Neural cell (in vitro differentiated cells): ENCODE results near the gene HDAC9. TPM values are rescaled to one million over a fixed set of nuclear protein-coding genes. Genes with fewer than 3 reads are reported as not detected.

Source experiments
- H2AFZ ChIP-seq: fragments of 200-600, 300-800 bp; sonication (generic), shearing (Covaris generic); 2 replicates; pipeline ENCODE4 v1.6.0; 2014; ENCODE audit warnings: low read depth, mild to moderate bottlenecking, antibody characterized with exemption, low read length, moderate library complexity
- H3F3A ChIP-seq: fragments of 200-600 bp; shearing (Covaris generic); 2 replicates; pipeline ENCODE4 v1.6.1; 2016; ENCODE audit warnings: mild to moderate bottlenecking, moderate library complexity, mixed read lengths, antibody characterized with exemption, low read length; ENCODE audit not compliant: insufficient read depth, poor library complexity, severe bottlenecking
- H3K27ac ChIP-seq: fragments of 200-600, 300-800 bp; sonication (generic), shearing (Covaris generic); 2 replicates; pipeline ENCODE4 v1.5.1; 2014; ENCODE audit warnings: mild to moderate bottlenecking, low read length, moderate library complexity
- H3K27me3 ChIP-seq: fragments of 300-800, 200-600 bp; sonication (generic), shearing (Covaris generic); 2 replicates; pipeline ENCODE4 v1.6.0; 2014; ENCODE audit warnings: mild to moderate bottlenecking, low read depth, low read length, moderate library complexity; ENCODE audit not compliant: insufficient read depth
- H3K36me3 ChIP-seq: fragments of 300-800, 200-600 bp; sonication (generic), shearing (Covaris generic); 2 replicates; pipeline ENCODE4 v1.5.1; 2014; ENCODE audit warnings: mild to moderate bottlenecking, antibody characterized with exemption, low read length, moderate library complexity; ENCODE audit not compliant: insufficient read depth
- H3K4me2 ChIP-seq: fragments of 300-800, 200-600 bp; sonication (generic), shearing (Covaris generic); 2 replicates; pipeline ENCODE4 v1.6.0; 2014; ENCODE audit warnings: mild to moderate bottlenecking, low read length
- H3K4me3 ChIP-seq: fragments of 300-800, 200-600 bp; sonication (generic), shearing (Covaris generic); 2 replicates; pipeline ENCODE4 v1.5.1; 2014; ENCODE audit warnings: mild to moderate bottlenecking, low read length, moderate library complexity
- H3K79me2 ChIP-seq: fragments of 200-600 bp; shearing (Covaris generic); replicated peaks from 2 replicates; pipeline ENCODE4 v1.6.0; 2014; ENCODE audit warnings: mild to moderate bottlenecking, low read length, moderate library complexity; ENCODE audit not compliant: insufficient read depth
- H3K9ac ChIP-seq: fragments of 300-800, 200-600 bp; sonication (generic), shearing (Covaris generic); 2 replicates; pipeline ENCODE4 v1.6.1; 2016; ENCODE audit warnings: mild to moderate bottlenecking, low read length, mixed read lengths
- H3K9me2 ChIP-seq: fragments of 200-600 bp; shearing (Covaris generic); 2 replicates; pipeline ENCODE4 v1.6.1; 2016; ENCODE audit warnings: mild to moderate bottlenecking, low read length, mixed read lengths; ENCODE audit not compliant: insufficient read depth
- H3K9me3 ChIP-seq: fragments of 200-600, 300-800 bp; sonication (generic), shearing (Covaris generic); 2 replicates; pipeline ENCODE4 v1.6.1; 2016; ENCODE audit warnings: mild to moderate bottlenecking, mixed run types, low read length, moderate library complexity, mixed read lengths
- H4K20me1 ChIP-seq: fragments of 200-600 bp; shearing (Covaris generic); 2 replicates; pipeline ENCODE4 v1.6.1; 2016; ENCODE audit warnings: mild to moderate bottlenecking, mixed run types; ENCODE audit not compliant: insufficient read depth
- CTCF ChIP-seq: fragments of 450-650 bp; IDR thresholded peaks from 2 replicates; pipeline ENCODE4 v1.5.1; 2014; ENCODE audit warnings: antibody characterized with exemption, mild to moderate bottlenecking, moderate library complexity; ENCODE audit not compliant: poor library complexity, severe bottlenecking
- EP300 ChIP-seq: fragments of 450-650 bp; conservative IDR thresholded peaks from 2 replicates; pipeline ENCODE4 v1.6.1; 2014; ENCODE audit warnings: antibody characterized with exemption, mild to moderate bottlenecking, moderate library complexity; ENCODE audit not compliant: poor library complexity, severe bottlenecking
- EZH2 ChIP-seq: fragments of 200-600, 300-800 bp; shearing (Covaris generic), sonication (generic); IDR thresholded peaks from 2 replicates; pipeline ENCODE4 v1.6.1; 2014; ENCODE audit warnings: antibody characterized with exemption, low read length, borderline replicate concordance, mild to moderate bottlenecking; ENCODE audit not compliant: insufficient read depth, poor library complexity, severe bottlenecking
- MXI1 ChIP-seq: fragments of 450-650 bp; conservative IDR thresholded peaks from 2 replicates; pipeline ENCODE4 v1.6.1; 2014; ENCODE audit warnings: antibody characterized with exemption, mild to moderate bottlenecking; ENCODE audit not compliant: poor library complexity, severe bottlenecking
- POLR2AphosphoS5 ChIP-seq: IDR thresholded peaks from 2 replicates; pipeline ENCODE4 v1.6.1; 2012
- RAD21 ChIP-seq: fragments of 450-650 bp; conservative IDR thresholded peaks from 2 replicates; pipeline ENCODE4 v1.6.1; 2014; ENCODE audit warnings: antibody characterized with exemption, mild to moderate bottlenecking, moderate library complexity
- REST ChIP-seq: IDR thresholded peaks from 2 replicates; pipeline ENCODE4 v1.6.1; 2012; ENCODE audit warnings: borderline replicate concordance
- SMC3 ChIP-seq: fragments of 450-650 bp; conservative IDR thresholded peaks from 2 replicates; pipeline ENCODE4 v1.6.1; 2014; ENCODE audit warnings: antibody characterized with exemption, mild to moderate bottlenecking, moderate library complexity; ENCODE audit not compliant: poor library complexity
- TAF1 ChIP-seq: IDR thresholded peaks from 2 replicates; pipeline ENCODE4 v1.6.1; 2012; ENCODE audit warnings: low read depth
- polyA plus RNA-seq: library from polyadenylated mRNA; depleted of rRNA; stranded (reverse); fragments of >200 nt; gene quantifications from 2 replicates; pipeline ENCODE4 v1.2.3, GENCODE V29; 2014

The HDAC9 gene
- polyA plus RNA-seq, 1 donor from 2014 or later: 15.9 TPM

DNA sequence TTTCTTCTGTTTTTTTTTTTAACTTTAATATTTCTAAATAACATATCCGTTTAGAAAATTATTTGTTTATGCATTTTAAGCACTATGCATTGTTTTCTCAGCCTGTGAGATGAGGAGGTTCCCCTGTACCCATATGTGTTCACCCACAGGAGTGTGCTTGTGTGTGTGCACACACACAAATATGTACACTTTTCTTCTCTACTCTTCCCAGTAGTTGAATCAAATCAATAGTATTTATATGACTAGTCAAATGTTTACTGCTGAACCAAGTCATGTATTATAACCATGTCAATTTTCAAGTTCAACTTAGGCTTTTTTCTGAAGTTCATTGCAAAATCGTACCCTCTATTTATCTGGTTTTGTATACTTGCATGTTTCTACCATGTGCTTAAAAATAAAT is 37.3 kb downstream of the HDAC9 start:
- Histone ChIP-seq H3K27ac (no peak overlapping the region), H2AFZ (no peak overlapping the region), H3K79me2 (no peaks in the 10 kb centered on the region), H3K9ac (no peak overlapping the region), H3K9me2 (no peaks in the 10 kb centered on the region), H3K4me2 (no peak overlapping the region), H3F3A (no peaks in the 10 kb centered on the region), H3K4me3 (no peak overlapping the region), H4K20me1 (no peaks in the 10 kb centered on the region), H3K36me3 (no peaks in the 10 kb centered on the region), H3K27me3 (no peaks in the 10 kb centered on the region), H3K9me3 (no peaks in the 10 kb centered on the region)
- TF ChIP-seq RAD21: no peak

- no peak overlapping the region for H3K4me2 ChIP-seq
- no peaks in the 10 kb centered on the region for H3K9me2 ChIP-seq
- H4K20me1 ChIP-seq: no peaks in the 10 kb centered on the region
- H3K9me3 ChIP-seq: no peaks in the 10 kb centered on the region
- H3K4me3 ChIP-seq: no peak overlapping the region
- H3K27me3 ChIP-seq: no peaks in the 10 kb centered on the region
- H3K9ac ChIP-seq: no peak overlapping the region
- no peak for TF ChIP-seq REST
- no peak for TF ChIP-seq EZH2
- no peak for TF ChIP-seq EP300
- TF ChIP-seq POLR2AphosphoS5: no peak
- TF ChIP-seq MXI1: no peak
- no peak for TF ChIP-seq CTCF
- TF ChIP-seq TAF1: no peak
- no peak for TF ChIP-seq SMC3
- no peak for TF ChIP-seq RAD21
- no peaks in the 10 kb centered on the region for H3K36me3 ChIP-seq
- H3K79me2 ChIP-seq: no peaks in the 10 kb centered on the region
- no peak overlapping the region for H2AFZ ChIP-seq
- H3F3A ChIP-seq: no peaks in the 10 kb centered on the region
- H3K27ac ChIP-seq: no peak overlapping the region
Measured at GRCh38 chr7:18534481-18534880, 38.9 kb downstream of the HDAC9 start.
